GM19467 (cell line): ENCODE results near the gene NISCH.

Source experiments
- ATAC-seq: cut with Tn5 transposase; IDR thresholded peaks from one replicate; pipeline ENCODE4 v1.9.1; 2021; ENCODE audit warnings: mild to moderate bottlenecking, moderate library complexity; ENCODE audit not compliant: unreplicated experiment

The NISCH gene

GRCh38 chr3:52435246-52436101 lies 19.9 kb upstream of the NISCH start:
- no peak for ATAC-seq

GRCh38 chr3:52436500-52437149 lies 18.8 kb upstream of the NISCH start:
- ATAC-seq = no peak

- no peak for ATAC-seq
Measured at GRCh38 chr3:52437326-52438103, 17.9 kb upstream of the NISCH start.

GRCh38 chr3:52438104-52438376 lies 17.4 kb upstream of the NISCH start:
- ATAC-seq = no peak

GRCh38 chr3:52438579-52439425 lies 16.6 kb upstream of the NISCH start:
- ATAC-seq = no peak

- no peak for ATAC-seq
Measured at GRCh38 chr3:52439426-52440248, 15.8 kb upstream of the NISCH start.

- ATAC-seq = no peak
Measured at GRCh38 chr3:52440249-52440551, 15.2 kb upstream of the NISCH start.

GRCh38 chr3:52440671-52441070 lies 14.7 kb upstream of the NISCH start:
- ATAC-seq = no peak

- no peak for ATAC-seq
Measured at GRCh38 chr3:52441091-52441771, 14.2 kb upstream of the NISCH start.

GRCh38 chr3:52441772-52442332 lies 13.6 kb upstream of the NISCH start:
- no peak for ATAC-seq

GRCh38 chr3:52442409-52443267 lies 12.8 kb upstream of the NISCH start:
- no peak for ATAC-seq

- ATAC-seq = no peak
Measured at GRCh38 chr3:52443268-52443610, 12.2 kb upstream of the NISCH start.

- no peak for ATAC-seq
Measured at GRCh38 chr3:52443791-52444687, 11.4 kb upstream of the NISCH start.

- ATAC-seq = peak; percentile 82
Measured at GRCh38 chr3:52444860-52445793, 10.3 kb upstream of the NISCH start, which contains the start of gene SEMA3G. Gene SEMA3G, minus strand, starts transcription at chr3:52445103. Its CDS starts 76 bp downstream, at chr3:52445027.

GRCh38 chr3:52446042-52446441 lies 9.4 kb upstream of the NISCH start:
- ATAC-seq = no peak
